K562 (cell line): ENCODE data around the gene TMEFF1. TPM values are rescaled to one million over a fixed set of nuclear protein-coding genes. Genes with fewer than 3 reads are reported as not detected.

Experiments used
- ATAC-seq: fragments of 200-7000 bp; cut with Tn5 transposase; 3 replicates; pipeline ENCODE4 v1.9.1; 2020; ENCODE audit warnings: moderate library complexity
- BruUV-seq: library from RNA; stranded (reverse); fragments of 400-500 nt; replicated peaks from 2 replicates; lab custom pipeline; 2021; lab: Mats Ljungman, UMichigan
- CTCF ChIA-PET: fragments of 300-600 bp; formaldehyde crosslinking; extraction: SDS; loops from one replicate; lab custom pipeline; 2021; ENCODE audit warnings: low intra/inter-chr PET ratio; lab: Yijun Ruan, JAX
- POLR2A ChIA-PET: fragments of 300-600, 350-650 bp; sonication (Branson Sonifier 250); formaldehyde crosslinking; extraction: SDS; loops from one replicate; lab custom pipeline; 2021; ENCODE audit warnings: antibody characterized with exemption, inconsistent platforms; lab: Yijun Ruan, JAX
- DNase-seq, 4 experiments: peaks; one replicate each; pipeline versions ENCODE4 v3.0.0 to v3.0.0-alpha.2; 2011 to 2018; ENCODE audit warnings: low spot score in 3 of 4, mixed read lengths in 3 of 4; ENCODE audit errors: extremely low read depth in 1 of 4
- FAIRE-seq: peaks from 2 replicates; lab custom pipeline; 2011; peaks lifted over from hg19 to GRCh38; lab: Jason Lieb, UNC
- H2AFZ ChIP-seq: 2 replicates; pipeline ENCODE4 v1.6.0; 2011; ENCODE audit warnings: low read depth, low read length, control low read depth, inconsistent platforms
- H3K27ac ChIP-seq: fragments of 200-600 bp; 3 replicates; pipeline ENCODE4 v1.8.0; 2011; ENCODE audit warnings: low read depth, mild to moderate bottlenecking, control low read depth, inconsistent platforms, low read length, moderate library complexity, mixed read lengths; ENCODE audit errors: extremely low read depth
- H3K27me3 ChIP-seq, 2 experiments: fragments of 300-600 bp in 1 of 2; 2 replicates in 1 of 2; 3 replicates in 1 of 2; pipeline versions ENCODE4 v1.6.0 to v1.8.0; 2011; ENCODE audit warnings: inconsistent platforms in 2 of 2, low read length in 2 of 2, mild to moderate bottlenecking in 1 of 2, mixed read lengths in 1 of 2, moderate library complexity in 1 of 2; ENCODE audit not compliant: control insufficient read depth in 2 of 2, insufficient read depth in 2 of 2
- H3K36me3 ChIP-seq: fragments of 300-600 bp; 3 replicates; pipeline ENCODE4 v1.8.0; 2011; ENCODE audit warnings: mild to moderate bottlenecking, low read length, inconsistent platforms; ENCODE audit not compliant: control insufficient read depth, insufficient read depth
- H3K4me1 ChIP-seq, 2 experiments: fragments of 200-600 bp in 1 of 2; replicated peaks in 1 of 2; 2 replicates in 1 of 2; 3 replicates in 1 of 2; pipeline versions ENCODE4 v1.5.1 to v1.8.0; 2011; ENCODE audit warnings: inconsistent platforms in 2 of 2, low read length in 2 of 2, mild to moderate bottlenecking in 1 of 2, mixed read lengths in 1 of 2, moderate library complexity in 1 of 2; ENCODE audit not compliant: control insufficient read depth in 2 of 2, insufficient read depth in 2 of 2
- H3K4me2 ChIP-seq: 2 replicates; pipeline ENCODE4 v1.6.1; 2011; ENCODE audit warnings: low read length, control low read depth, inconsistent platforms, mixed read lengths; ENCODE audit not compliant: insufficient read depth
- H3K4me3 ChIP-seq: fragments of 200-600 bp; sonication (generic), shearing (Covaris generic); 2 replicates; pipeline ENCODE4 v1.5.1; 2016; ENCODE audit warnings: control low read depth, inconsistent platforms
- H3K79me2 ChIP-seq: fragments of 200-600 bp; 3 replicates; pipeline ENCODE4 v1.8.0; 2011; ENCODE audit warnings: low read length, inconsistent platforms; ENCODE audit not compliant: control insufficient read depth, insufficient read depth
- H3K9ac ChIP-seq, 2 experiments: 2 replicates each; pipeline versions ENCODE4 v1.6.0 to v1.6.1; 2011; ENCODE audit warnings: low read depth in 2 of 2, low read length in 2 of 2, control low read depth in 1 of 2, inconsistent platforms in 1 of 2, mild to moderate bottlenecking in 1 of 2, mixed read lengths in 1 of 2; ENCODE audit not compliant: insufficient read depth in 1 of 2
- H3K9me1 ChIP-seq: one replicate; pipeline ENCODE4 v1.6.0; 2011; ENCODE audit warnings: inconsistent platforms, mild to moderate bottlenecking, low read length, moderate library complexity; ENCODE audit not compliant: control insufficient read depth, insufficient read depth
- H3K9me3 ChIP-seq: replicated peaks from 2 replicates; pipeline ENCODE4 v1.5.1; 2011; ENCODE audit warnings: low read depth, low read length, inconsistent platforms; ENCODE audit not compliant: control insufficient read depth, insufficient read depth
- H4K20me1 ChIP-seq: replicated peaks from 2 replicates; pipeline ENCODE4 v1.6.1; 2011; ENCODE audit warnings: low read length, inconsistent platforms, mixed read lengths; ENCODE audit not compliant: control insufficient read depth, insufficient read depth
- ADNP ChIP-seq: fragments of 200-800 bp; sonication (Bioruptor generic); IDR thresholded peaks from 2 replicates; pipeline ENCODE4 v1.6.1; 2016; ENCODE audit warnings: missing genetic modification characterization, missing compliant biosample characterization
- CC2D1A ChIP-seq: fragments of 450-650 bp; IDR thresholded peaks from 2 replicates; pipeline ENCODE4 v1.6.1; 2017; ENCODE audit warnings: mild to moderate bottlenecking
- HINFP ChIP-seq: fragments of 450-650 bp; conservative IDR thresholded peaks from 2 replicates; pipeline ENCODE4 v1.6.1; 2016; ENCODE audit warnings: missing genetic modification characterization, low read depth, mild to moderate bottlenecking, control low read depth, missing compliant biosample characterization
- MEF2A ChIP-seq: IDR thresholded peaks from 2 replicates; pipeline ENCODE4 v1.6.1; 2011; ENCODE audit warnings: low read depth, mild to moderate bottlenecking, low read length, moderate library complexity; ENCODE audit not compliant: control insufficient read depth
- NBN ChIP-seq: fragments of 450-650 bp; IDR thresholded peaks from 2 replicates; pipeline ENCODE4 v1.6.1; 2016; ENCODE audit warnings: low read depth, mild to moderate bottlenecking
- RAD21 ChIP-seq, 2 experiments: fragments of 250-450 bp in 1 of 2; fragments of 450-650 bp in 1 of 2; sonication (Bioruptor Pico) in 1 of 2; formaldehyde crosslinking in 1 of 2; IDR thresholded peaks in 1 of 2; conservative IDR thresholded peaks in 1 of 2; 2 replicates each; pipeline versions ENCODE4 v1.4.0 to v1.8.0; 2020 to 2022; ENCODE audit warnings: mild to moderate bottlenecking in 2 of 2, moderate library complexity in 1 of 2
- REST ChIP-seq, 2 experiments: fragments of 450-650 bp; formaldehyde crosslinking in 1 of 2; IDR thresholded peaks; 2 replicates each; pipeline versions ENCODE4 v1.4.0 to v1.6.1; 2014 to 2020; ENCODE audit warnings: mild to moderate bottlenecking in 2 of 2, borderline replicate concordance in 1 of 2, low read depth in 1 of 2
- SMC3 ChIP-seq: conservative IDR thresholded peaks from 2 replicates; pipeline ENCODE4 v1.6.1; 2011; ENCODE audit warnings: low read depth, low read length, improper control_type of control experiment; ENCODE audit not compliant: insufficient read depth
- SRF ChIP-seq, 2 experiments: fragments of 250-450, 450-650 bp in 1 of 2; sonication (Bioruptor Pico) in 1 of 2; sonication (generic) in 1 of 2; formaldehyde crosslinking; IDR thresholded peaks; 2 replicates each; pipeline versions ENCODE4 v1.5.0 to v1.5.1; 2020 to 2022; ENCODE audit warnings: mild to moderate bottlenecking in 1 of 2, missing genetic modification reagents in 1 of 2
- SRSF3 ChIP-seq: fragments of 200-400 bp; formaldehyde crosslinking; IDR thresholded peaks from 2 replicates; pipeline ENCODE4 v1.6.1; 2016; ENCODE audit warnings: mild to moderate bottlenecking, low read length, moderate library complexity; ENCODE audit not compliant: insufficient read depth
- STAG1 ChIP-seq: sonication (generic); formaldehyde crosslinking; IDR thresholded peaks from 2 replicates; pipeline ENCODE4 v1.5.0; 2020; ENCODE audit warnings: missing genetic modification reagents, borderline replicate concordance
- ZNF561 ChIP-seq: fragments of 450-650 bp; formaldehyde crosslinking; conservative IDR thresholded peaks from 2 replicates; pipeline ENCODE4 v1.4.0; 2020; ENCODE audit warnings: mild to moderate bottlenecking, moderate library complexity
- WGBS: fragments of 100-300 bp; shearing (Covaris generic); methylation state at CpG from one replicate; pipeline ENCODE4 v1.1.6; 2016; ENCODE audit warnings: low coverage, mixed read lengths; ENCODE audit not compliant: insufficient coverage; ENCODE audit errors: missing lambda C conversion rate; 5-methylcytosine and 5-hydroxymethylcytosine counted together
- in situ Hi-C: fragments of 300-500 bp; cut with MboI; formaldehyde crosslinking; loops from 4 replicates; pipeline ENCODE4 v1.15.0; 2018; ENCODE audit warnings: inconsistent platforms, mixed read lengths
- intact Hi-C: fragments of 100-400 bp; cut with micrococcal nuclease; formaldehyde crosslinking; loops from 2 replicates; pipeline ENCODE4 v1.14.2; 2022
- polyA plus RNA-seq, 8 experiments: library from polyadenylated mRNA; depleted of rRNA in 4 of 8; stranded (reverse) in 5 of 8; unstranded in 3 of 8; fragments of >200 nt; fragmentation: Nextera tagmentation in 2 of 8; fragmentation: Illumina TruSeq in 1 of 8; extraction: Ambion mirVana in 2 of 8; extraction: Trizol in 1 of 8; gene quantifications; 2 replicates each; pipeline versions ENCODE4 v1.2.1 to v1.2.3, GENCODE V29; 2011 to 2014; ENCODE audit warnings: inconsistent platforms in 1 of 8, missing spikeins in 1 of 8
- total RNA-seq, 7 experiments: library from RNA; depleted of rRNA in 6 of 7; stranded (reverse); fragments of >200 nt in 6 of 7; fragmentation: Illumina TruSeq in 2 of 7; extraction: Trizol in 2 of 7; gene quantifications; 2 replicates each; pipeline versions ENCODE4 v1.2.1 to v1.2.3, GENCODE V29; 2011 to 2021; ENCODE audit warnings: low replicate concordance in 1 of 7

Gene TMEFF1
- total and polyA plus RNA-seq, 9 of the 15 experiments (the other 6 are each of a cell fraction or from before 2014, with no cell fraction given), result 0.07 to 1.1 (median 0.28) TPM; not detected in 2

GRCh38 chr9:100602342-100602801 is 129.4 kb downstream of the TMEFF1 start:
- FAIRE-seq (peak; percentile 85), DNase-seq (peak; percentile 31 to 55 (median 36)), ATAC-seq (peak; percentile 54)
- ChIA-PET CTCF (interaction anchor here (0.6 to 2.9 kb wide), 5 partner anchors 633 to 1439 kb away, joined by 3 to 19 read pairs (median 3); no protein-coding TSS in a partner anchor), POLR2A (interaction anchor here (0.7 to 1.3 kb wide), 3 partner anchors 12 to 710 kb away, joined by 3 to 7 read pairs (median 4); no protein-coding TSS in a partner anchor)
- Histone ChIP-seq H3K9me3 (no peaks in the 10 kb centered on the region), H3K9ac (no peak overlapping the region), H3K27me3 (no peaks in the 10 kb centered on the region), H3K4me1 (peaks cover 6% of the 10 kb centered on the region in 2 experiments; a peak in 3 of 5 replicates), H3K79me2 (no peaks in the 10 kb centered on the region), H3K9me1 (no peaks in the 10 kb centered on the region), H4K20me1 (no peaks in the 10 kb centered on the region), H3K4me2 (no peak overlapping the region), H3K4me3 (no peak overlapping the region), H3K27ac (no peak overlapping the region), H2AFZ (no peak overlapping the region), H3K36me3 (no peaks in the 10 kb centered on the region)
- WGBS, result 0% methylated on average over 2 of the region's 2 CpGs
- BruUV-seq, result no TSS peak
- in situ Hi-C loops, result loop anchor here (10.0 kb wide), 1 partner anchor 702 kb away; no protein-coding TSS in a partner anchor
- intact Hi-C loops, result loop anchor here (1.0 to 10.0 kb wide), 2 partner anchors 632 to 709 kb away; no protein-coding TSS in a partner anchor
- TF ChIP-seq HINFP (tag) (no peak), SRSF3 (no peak), SMC3 (0 out of 2 replicates have a peak, but pooled peaks have one; percentile 26), REST (IDR thresholded peaks at IDR 0.05; ENCODE audit: borderline replicate concordance) (peak; percentile 71), REST (CRISPR knock-in tag; IDR thresholded peaks at IDR 0.05; ENCODE audit: low read depth) (no peak), NBN (no peak), SRF (CRISPR knock-in tag; IDR thresholded peaks at IDR 0.05) (no peak), STAG1 (no peak), ZNF561 (no peak), MEF2A (no peak), ADNP (no peak), RAD21 (CRISPR knock-in tag; conservative IDR thresholded peaks at IDR 0.05 in 1 of 2, IDR thresholded peaks at IDR 0.05 in 1 of 2) (peak; percentile 53 to 74), CC2D1A (no peak)
